Measurements from ENCODE around the gene ZEB2.

Gene ZEB2

GRCh38 chr2:144472046-144472412 is 47.9 kb downstream of the ZEB2 start:
- in situ Hi-C loops (cut with HindIII; ENCODE audit: low sequenced_read_pairs) = no loop called here
- H3K4me3 ChIP-seq (ENCODE audit: low read depth, low read length) = no peak overlapping the region
- DNase-seq (ENCODE audit: low read depth, low spot score) = no peak
- no peak for TF ChIP-seq CTCF (IDR thresholded peaks at IDR 0.05; ENCODE audit: low read depth, low read length)

DNA sequence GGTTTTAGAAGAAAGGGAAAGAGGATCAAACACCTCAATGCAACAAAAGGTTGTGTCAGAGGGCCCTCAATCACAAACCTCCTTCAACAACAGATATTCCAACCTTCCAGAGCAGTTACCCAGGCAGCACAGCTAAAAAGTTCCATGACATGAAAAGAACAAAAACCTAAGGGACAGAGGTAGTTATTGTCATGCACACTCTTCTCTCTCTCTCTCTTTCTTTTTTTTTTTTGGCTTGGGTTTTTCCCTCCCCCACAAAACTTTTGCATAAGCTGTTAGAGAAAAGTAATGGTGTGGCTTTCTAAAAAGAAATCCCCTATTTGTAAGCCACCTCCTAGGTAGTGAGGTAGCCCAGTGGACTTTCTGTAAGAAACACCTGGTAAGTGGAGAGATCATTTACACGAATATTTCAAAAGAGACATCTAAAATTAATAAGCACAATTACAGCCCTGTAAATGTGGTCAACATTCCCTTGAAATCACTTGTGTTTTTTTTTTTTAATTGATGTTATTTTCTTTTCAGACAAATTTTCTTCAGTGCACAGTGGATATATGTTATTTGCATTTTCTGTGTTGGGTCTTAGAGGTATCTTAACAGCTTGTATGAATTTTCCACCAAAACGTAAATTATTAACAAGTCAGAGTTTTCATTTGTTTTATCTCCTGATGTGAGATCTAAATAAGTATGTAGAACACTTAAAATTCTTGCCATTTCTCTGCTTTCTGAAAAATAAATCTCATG is 48.4 kb downstream of the ZEB2 start:
- DNase-seq (ENCODE audit: low read depth, low spot score) = no peak
- H3K4me3 ChIP-seq (ENCODE audit: low read depth, low read length) = no peak overlapping the region
- in situ Hi-C loops (cut with HindIII; ENCODE audit: low sequenced_read_pairs) = no loop called here
- no peak for TF ChIP-seq CTCF (IDR thresholded peaks at IDR 0.05; ENCODE audit: low read depth, low read length)

- no peak for DNase-seq (ENCODE audit: low read depth, low spot score)
- in situ Hi-C loops (cut with HindIII; ENCODE audit: low sequenced_read_pairs) = no loop called here
- H3K4me3 ChIP-seq (ENCODE audit: low read depth, low read length) = no peak overlapping the region
- TF ChIP-seq CTCF (IDR thresholded peaks at IDR 0.05; ENCODE audit: low read depth, low read length) = no peak
Measured at GRCh38 chr2:144470816-144471215, 49.1 kb downstream of the ZEB2 start.

DNA sequence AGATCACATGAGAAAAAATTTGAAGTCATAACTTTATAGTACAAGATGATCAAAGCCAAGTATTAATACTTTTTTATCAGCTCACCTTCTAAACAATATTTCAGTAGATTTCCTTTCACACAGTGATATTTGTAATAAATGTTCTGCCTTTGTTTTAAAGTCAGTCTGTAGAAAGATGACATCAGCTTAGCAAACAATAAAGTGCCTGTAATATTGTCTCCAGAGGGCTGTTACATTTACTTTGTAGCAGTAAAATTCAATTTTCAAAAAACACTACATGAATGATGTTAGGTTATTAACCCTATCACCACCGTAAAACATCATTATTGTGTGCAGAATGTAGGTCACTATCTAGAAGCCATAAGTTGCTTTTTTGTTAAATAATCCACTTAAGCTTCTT is 49.6 kb downstream of the ZEB2 start:
- H3K4me3 ChIP-seq (ENCODE audit: low read depth, low read length) = no peak overlapping the region
- no peak for DNase-seq (ENCODE audit: low read depth, low spot score)
- no peak for TF ChIP-seq CTCF (IDR thresholded peaks at IDR 0.05; ENCODE audit: low read depth, low read length)
- in situ Hi-C loops (cut with HindIII; ENCODE audit: low sequenced_read_pairs) = no loop called here

GRCh38 chr2:144469798-144470197 is 50.1 kb downstream of the ZEB2 start:
- no peak overlapping the region for H3K4me3 ChIP-seq (ENCODE audit: low read depth, low read length)
- no peak for DNase-seq (ENCODE audit: low read depth, low spot score)
- in situ Hi-C loops (cut with HindIII; ENCODE audit: low sequenced_read_pairs) = no loop called here
- no peak for TF ChIP-seq CTCF (IDR thresholded peaks at IDR 0.05; ENCODE audit: low read depth, low read length)

DNA sequence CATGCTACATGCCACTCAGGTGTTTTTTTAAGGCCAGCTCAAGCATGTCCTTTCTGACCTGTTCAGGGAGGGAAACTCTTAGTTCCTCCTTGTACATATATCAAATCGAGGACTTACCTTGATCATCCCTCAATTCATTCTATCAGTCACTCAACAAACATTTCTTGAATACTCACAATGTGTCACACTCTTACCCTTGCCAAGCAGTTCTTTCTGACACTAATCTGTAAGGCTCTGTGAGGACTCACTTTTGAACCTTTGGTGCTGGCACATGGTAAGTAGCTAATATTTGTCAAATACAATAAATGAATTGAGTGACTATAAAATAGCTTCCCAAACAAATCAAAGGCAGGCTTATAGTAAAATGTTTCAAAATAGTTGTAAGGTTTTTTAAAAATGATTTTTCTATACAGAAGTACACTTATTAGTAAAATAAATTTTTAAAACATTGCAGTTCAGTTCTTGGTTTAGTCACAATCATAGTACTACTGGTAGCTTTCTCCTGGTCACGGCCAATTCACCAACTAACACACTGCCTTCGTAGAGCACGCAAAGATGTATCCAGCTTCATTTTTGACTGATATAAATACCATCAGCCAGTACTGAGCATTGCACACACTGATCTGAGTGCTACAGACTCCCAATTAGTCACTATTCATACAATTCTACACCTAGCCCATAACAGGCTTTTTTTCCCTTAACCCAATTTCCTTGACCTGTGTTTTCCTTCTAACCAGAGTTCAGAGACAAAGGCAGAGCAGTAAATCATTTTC is 50.9 kb downstream of the ZEB2 start:
- DNase-seq (ENCODE audit: low read depth, low spot score) = no peak
- TF ChIP-seq CTCF (IDR thresholded peaks at IDR 0.05; ENCODE audit: low read depth, low read length) = no peak
- in situ Hi-C loops (cut with HindIII; ENCODE audit: low sequenced_read_pairs) = no loop called here
- no peak overlapping the region for H3K4me3 ChIP-seq (ENCODE audit: low read depth, low read length)

Data from astrocyte of the spinal cord (primary cell).